ENCODE data around the gene PCNT.

The PCNT gene

GRCh38 chr21:46323710-46324389, at the start of gene PCNT, which contains the start of gene C21orf58:
Gene PCNT, plus strand, starts transcription at chr21:46324156. Its CDS starts 73 bp downstream, at chr21:46324229.
Gene C21orf58, minus strand, starts transcription at chr21:46323870. Its CDS starts 1,132 bp downstream, at chr21:46322738.
- peak; percentile 98 for DNase-seq

GRCh38 chr21:46274797-46275390, 49.1 kb upstream of the PCNT start:
- DNase-seq = no peak

- no peak for DNase-seq
Observed at GRCh38 chr21:46284077-46284644, 39.8 kb upstream of the PCNT start.

- DNase-seq = no peak
Observed at GRCh38 chr21:46284733-46285132, 39.2 kb upstream of the PCNT start.

GRCh38 chr21:46285206-46285661, 38.7 kb upstream of the PCNT start, which contains the start of gene MCM3AP:
Gene MCM3AP, minus strand, starts transcription at chr21:46285611. Its CDS starts 325 bp downstream, at chr21:46285286.
- DNase-seq = no peak

- DNase-seq = peak; percentile 90
Observed at GRCh38 chr21:46285761-46286647, 38.0 kb upstream of the PCNT start, which contains the start of gene YBEY. Gene YBEY, plus strand, starts transcription at chr21:46286342. Its CDS starts 572 bp downstream, at chr21:46286914.

- no peak for DNase-seq
Observed at GRCh38 chr21:46286648-46287002, 37.3 kb upstream of the PCNT start.

- no peak for DNase-seq
Observed at GRCh38 chr21:46287541-46287940, 36.4 kb upstream of the PCNT start.

GRCh38 chr21:46289655-46290179, 34.2 kb upstream of the PCNT start:
- DNase-seq = no peak

- DNase-seq = no peak
Observed at GRCh38 chr21:46291561-46291960, 32.4 kb upstream of the PCNT start.

GRCh38 chr21:46294647-46295176, 29.2 kb upstream of the PCNT start:
- no peak for DNase-seq

GRCh38 chr21:46295177-46295770, 28.7 kb upstream of the PCNT start:
- DNase-seq = peak; percentile 47

GRCh38 chr21:46295996-46296752, 27.8 kb upstream of the PCNT start:
- no peak for DNase-seq

- no peak for DNase-seq
Observed at GRCh38 chr21:46297338-46298271, 26.4 kb upstream of the PCNT start.

GRCh38 chr21:46299167-46299566, 24.8 kb upstream of the PCNT start:
- DNase-seq = no peak

GRCh38 chr21:46301759-46302158, 22.2 kb upstream of the PCNT start:
- DNase-seq = no peak

- DNase-seq = no peak
Observed at GRCh38 chr21:46304437-46304836, 19.5 kb upstream of the PCNT start.

GRCh38 chr21:46304955-46305354, 19.0 kb upstream of the PCNT start:
- DNase-seq = no peak

- DNase-seq = no peak
Observed at GRCh38 chr21:46307625-46308024, 16.3 kb upstream of the PCNT start.

- DNase-seq = no peak
Observed at GRCh38 chr21:46308431-46308830, 15.5 kb upstream of the PCNT start.
